K562 (cell line): ENCODE data around the gene ECE2. TPM values are rescaled to one million over a fixed set of nuclear protein-coding genes. Genes with fewer than 3 reads are reported as not detected.
A peak's percentile ranks its signal among the peaks of the same experiment; 100 is the strongest.

Source experiments
- ERF ChIP-seq: fragments of 450-650 bp; formaldehyde crosslinking; IDR thresholded peaks from 2 replicates; pipeline ENCODE4 v1.4.0; 2020; ENCODE audit warnings: mild to moderate bottlenecking, mixed read lengths
- KDM1A ChIP-seq, 2 experiments: fragments of 450-650 bp; IDR thresholded peaks; 2 replicates each; pipeline ENCODE4 v1.6.1; 2016; ENCODE audit warnings: mild to moderate bottlenecking in 2 of 2
- MCM7 ChIP-seq, 2 experiments: fragments of 450-650 bp; IDR thresholded peaks; 2 replicates each; pipeline ENCODE4 v1.6.1; 2016 to 2018
- NKRF ChIP-seq: fragments of 450-650 bp; IDR thresholded peaks from 2 replicates; pipeline ENCODE4 v1.6.1; 2016; ENCODE audit warnings: borderline replicate concordance
- NR4A1 ChIP-seq, 2 experiments: fragments of 250-450 bp in 1 of 2; fragments of 450-650 bp in 1 of 2; sonication (Bioruptor Pico) in 1 of 2; IDR thresholded peaks; 2 replicates each; pipeline versions ENCODE4 v1.4.0 to v1.6.1; 2016 to 2020; ENCODE audit warnings: mild to moderate bottlenecking in 2 of 2, missing compliant biosample characterization in 1 of 2, missing genetic modification characterization in 1 of 2, moderate library complexity in 1 of 2
- PATZ1 ChIP-seq: fragments of 250-450 bp; sonication (Bioruptor Pico); IDR thresholded peaks from 2 replicates; pipeline ENCODE4 v1.5.0; 2020; ENCODE audit warnings: mild to moderate bottlenecking, borderline replicate concordance
- POLR2A ChIP-seq: fragments of 450-650 bp; conservative IDR thresholded peaks from 2 replicates; pipeline ENCODE4 v1.6.1; 2016
- POLR2B ChIP-seq: fragments of 450-650 bp; IDR thresholded peaks from 2 replicates; pipeline ENCODE4 v1.6.1; 2018; ENCODE audit warnings: low read depth; ENCODE audit not compliant: partially characterized antibody
- PRMT5 ChIP-seq: sonication (generic); formaldehyde crosslinking; IDR thresholded peaks from 2 replicates; pipeline ENCODE4 v1.5.0; 2020; ENCODE audit warnings: missing genetic modification reagents
- PTTG1 ChIP-seq: fragments of 450-650 bp; IDR thresholded peaks from 2 replicates; pipeline ENCODE4 v1.6.1; 2016; ENCODE audit warnings: low read depth, mild to moderate bottlenecking, missing genetic modification characterization, missing compliant biosample characterization
- RBFOX2 ChIP-seq: fragments of 200-400 bp; formaldehyde crosslinking; IDR thresholded peaks from 2 replicates; pipeline ENCODE4 v1.6.1; 2017; ENCODE audit warnings: low read depth, mild to moderate bottlenecking, low read length, moderate library complexity
- ZBTB9 ChIP-seq: fragments of 450-650 bp; formaldehyde crosslinking; IDR thresholded peaks from 2 replicates; pipeline ENCODE4 v1.4.0; 2020; ENCODE audit warnings: mild to moderate bottlenecking, moderate library complexity
- ZNF143 ChIP-seq: sonication (generic); formaldehyde crosslinking; IDR thresholded peaks from 2 replicates; pipeline ENCODE4 v1.9.0; 2022; ENCODE audit warnings: mild to moderate bottlenecking, missing genetic modification reagents
- ZNF224 ChIP-seq: sonication (generic); formaldehyde crosslinking; IDR thresholded peaks from 2 replicates; pipeline ENCODE4 v1.8.0; 2022; ENCODE audit warnings: mild to moderate bottlenecking, missing genetic modification reagents
- ZNF609 ChIP-seq: sonication (generic); formaldehyde crosslinking; IDR thresholded peaks from 2 replicates; pipeline ENCODE4 v1.8.1; 2023; ENCODE audit warnings: missing genetic modification reagents, mild to moderate bottlenecking, borderline replicate concordance
- polyA plus RNA-seq, 8 experiments: library from polyadenylated mRNA; depleted of rRNA in 4 of 8; stranded (reverse) in 5 of 8; unstranded in 3 of 8; fragments of >200 nt; fragmentation: Nextera tagmentation in 2 of 8; fragmentation: Illumina TruSeq in 1 of 8; extraction: Ambion mirVana in 2 of 8; extraction: Trizol in 1 of 8; gene quantifications; 2 replicates each; pipeline versions ENCODE4 v1.2.1 to v1.2.3, GENCODE V29; 2011 to 2014; ENCODE audit warnings: inconsistent platforms in 1 of 8, missing spikeins in 1 of 8
- total RNA-seq, 7 experiments: library from RNA; depleted of rRNA in 6 of 7; stranded (reverse); fragments of >200 nt in 6 of 7; fragmentation: Illumina TruSeq in 2 of 7; extraction: Trizol in 2 of 7; gene quantifications; 2 replicates each; pipeline versions ENCODE4 v1.2.1 to v1.2.3, GENCODE V29; 2011 to 2021; ENCODE audit warnings: low replicate concordance in 1 of 7

The ECE2 gene
- total and polyA plus RNA-seq, 9 of the 15 experiments (the other 6 are each of a cell fraction or from before 2014, with no cell fraction given), result not detected

GRCh38 chr3:184248454-184249411 lies 27.1 kb upstream of the ECE2 start, which contains the start of gene ALG3 (continued):
- TF ChIP-seq ZNF609 (CRISPR knock-in tag), result no peak
- TF ChIP-seq ERF (CRISPR knock-in tag), result peak; percentile 89; the same call in 1 of the 2 replicates
- TF ChIP-seq KDM1A (IDR thresholded peaks at IDR 0.05), result peak in 1 of 2 experiments; percentile 84; a peak in 2 of 4 replicates
- TF ChIP-seq MCM7 (IDR thresholded peaks at IDR 0.05), result no peak
- 0 out of 2 replicates have a peak, but pooled peaks have one; percentile 29 for TF ChIP-seq PATZ1 (CRISPR knock-in tag)
- TF ChIP-seq PRMT5 (CRISPR knock-in tag), result peak; percentile 78; the same call in 1 of the 2 replicates
- no peak for TF ChIP-seq NR4A1 (CRISPR knock-in tag; IDR thresholded peaks at IDR 0.05)
- TF ChIP-seq NR4A1 (tag; IDR thresholded peaks at IDR 0.05), result 0 out of 2 replicates have a peak, but pooled peaks have one; percentile 48
- no peak for TF ChIP-seq ZNF143 (CRISPR knock-in tag)
- TF ChIP-seq ZNF224 (CRISPR knock-in tag), result no peak
- peak; percentile 86; the same call in 1 of the 2 replicates for TF ChIP-seq ZBTB9 (CRISPR knock-in tag)
- TF ChIP-seq POLR2B, result peak; percentile 88
- peak; percentile 90 for TF ChIP-seq RBFOX2
- peak; percentile 85; the same call in 1 of the 2 replicates for TF ChIP-seq NKRF
- TF ChIP-seq POLR2A, result peak; percentile 95
- no peak for TF ChIP-seq PTTG1 (tag)
